Immature natural killer cell (primary cell): ENCODE data around the gene SLC4A8. TPM values are rescaled to one million over a fixed set of nuclear protein-coding genes. Genes with fewer than 3 reads are reported as not detected.
"Not testable (repeated sequence)": the region's sequence is repeated elsewhere in the genome, so short reads cannot be mapped to it uniquely, and the experiment has no call there.

ENCODE experiments used
- DNase-seq, 3 donors: peaks; one replicate each; pipeline ENCODE4 v3.0.0; 2022; ENCODE audit warnings: mixed read lengths in 1 of 3
- H3K27ac Mint-ChIP-seq, 6 donors: one replicate each; pipeline ENCODE4 v1.8.0; 2020; ENCODE audit warnings: mixed read lengths in 6 of 6, mild to moderate bottlenecking in 5 of 6, inconsistent platforms in 4 of 6, moderate library complexity in 3 of 6
- H3K27me3 Mint-ChIP-seq, 3 donors: one replicate each; pipeline ENCODE4 v1.8.0; 2020 to 2021; ENCODE audit warnings: low read depth in 3 of 3, mild to moderate bottlenecking in 3 of 3, mixed read lengths in 3 of 3, moderate library complexity in 3 of 3, inconsistent platforms in 1 of 3
- H3K36me3 Mint-ChIP-seq, 3 donors: one replicate each; pipeline ENCODE4 v1.8.0; 2020; ENCODE audit warnings: mixed read lengths in 3 of 3, inconsistent platforms in 2 of 3, mild to moderate bottlenecking in 2 of 3
- H3K4me1 Mint-ChIP-seq, 2 donors: one replicate each; pipeline ENCODE4 v1.8.0; 2020; ENCODE audit warnings: inconsistent platforms in 2 of 2, mild to moderate bottlenecking in 2 of 2, mixed read lengths in 2 of 2, moderate library complexity in 1 of 2
- H3K4me3 Mint-ChIP-seq, 5 donors: one replicate each; pipeline ENCODE4 v1.8.0; 2020; ENCODE audit warnings: mild to moderate bottlenecking in 5 of 5, mixed read lengths in 5 of 5, inconsistent platforms in 3 of 5, moderate library complexity in 3 of 5
- H3K9me3 Mint-ChIP-seq, 6 donors: one replicate each; pipeline ENCODE4 v1.8.0; 2020; ENCODE audit warnings: mild to moderate bottlenecking in 6 of 6, mixed read lengths in 6 of 6, inconsistent platforms in 4 of 6, moderate library complexity in 3 of 6
- polyA plus RNA-seq, 3 donors: library from polyadenylated mRNA; unstranded; fragments of 300-500 nt; fragmentation: Illumina TruSeq; gene quantifications; one replicate each; pipeline ENCODE4 v1.2.3, GENCODE V29; 2021

The SLC4A8 gene
- polyA plus RNA-seq, 3 donors from 2014 or later, result 1.2 TPM; not detected in 1

DNA sequence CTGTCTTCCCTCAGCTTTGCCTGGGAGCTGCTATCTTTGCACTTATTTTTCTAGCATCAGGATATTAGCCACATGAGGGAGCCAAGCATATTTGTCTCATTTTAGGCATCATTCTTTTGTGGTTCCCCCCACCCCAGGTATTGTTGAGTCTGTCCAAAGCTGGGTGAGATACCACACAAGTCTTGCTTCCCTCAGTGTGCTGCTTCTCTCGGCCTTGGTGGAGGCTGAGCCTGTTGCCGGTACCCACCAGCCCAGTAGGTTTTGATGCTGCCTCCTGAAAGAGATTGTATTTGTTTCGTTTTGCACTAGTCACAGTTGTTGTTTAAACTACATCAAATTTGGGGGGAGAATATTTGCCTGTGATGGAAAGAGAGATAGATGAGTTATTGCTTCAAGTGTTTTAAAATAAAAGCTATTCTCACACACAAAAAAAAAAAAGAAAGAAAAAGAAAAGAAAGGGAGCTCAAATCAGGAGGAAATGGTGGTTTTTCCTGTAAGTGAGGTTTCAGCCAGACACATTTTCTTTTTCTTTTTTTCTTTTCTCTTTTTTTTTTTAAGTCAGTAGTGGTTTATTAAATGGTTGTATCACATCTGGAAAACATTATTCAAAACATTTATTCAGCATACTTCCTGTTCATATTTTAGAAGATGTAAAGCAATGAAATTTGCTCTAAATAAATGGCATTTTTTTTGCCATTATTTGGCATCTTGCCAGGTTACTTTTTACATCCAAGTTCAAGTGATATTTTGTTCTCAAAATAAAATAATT is 58.5 kb downstream of the SLC4A8 start:
- H3K4me1 Mint-ChIP-seq, result peaks cover 22 to 23% of the 10 kb centered on the region in 2 donors
- H3K27ac Mint-ChIP-seq, result peak overlapping the region; percentile 81 to 85 (median 84)
- peak overlapping the region; percentile 62 to 77 (median 70) for H3K4me3 Mint-ChIP-seq
- peaks cover 0 to 1% (median 0%) of the 10 kb centered on the region in 6 donors for H3K9me3 Mint-ChIP-seq
- H3K27me3 Mint-ChIP-seq, result peaks cover 0 to 1% (median 0%) of the 10 kb centered on the region in 3 donors
- peaks cover 3 to 5% (median 5%) of the 10 kb centered on the region in 3 donors for H3K36me3 Mint-ChIP-seq
- DNase-seq, result peak; percentile 7 to 30 (median 20)

GRCh38 chr12:51484119-51484518 is 59.5 kb downstream of the SLC4A8 start:
- peaks cover 22 to 23% of the 10 kb centered on the region in 2 donors for H3K4me1 Mint-ChIP-seq
- peak overlapping the region in 4 of 5 donors; percentile 16 to 60 (median 38) for H3K4me3 Mint-ChIP-seq
- H3K27me3 Mint-ChIP-seq, result peaks cover 0 to 1% (median 0%) of the 10 kb centered on the region in 3 donors
- peaks cover 0 to 1% (median 0%) of the 10 kb centered on the region in 6 donors for H3K9me3 Mint-ChIP-seq
- peaks cover 0 to 5% (median 5%) of the 10 kb centered on the region in 3 donors for H3K36me3 Mint-ChIP-seq
- no peak for DNase-seq
- peak overlapping the region; percentile 12 to 85 (median 60) for H3K27ac Mint-ChIP-seq

DNA sequence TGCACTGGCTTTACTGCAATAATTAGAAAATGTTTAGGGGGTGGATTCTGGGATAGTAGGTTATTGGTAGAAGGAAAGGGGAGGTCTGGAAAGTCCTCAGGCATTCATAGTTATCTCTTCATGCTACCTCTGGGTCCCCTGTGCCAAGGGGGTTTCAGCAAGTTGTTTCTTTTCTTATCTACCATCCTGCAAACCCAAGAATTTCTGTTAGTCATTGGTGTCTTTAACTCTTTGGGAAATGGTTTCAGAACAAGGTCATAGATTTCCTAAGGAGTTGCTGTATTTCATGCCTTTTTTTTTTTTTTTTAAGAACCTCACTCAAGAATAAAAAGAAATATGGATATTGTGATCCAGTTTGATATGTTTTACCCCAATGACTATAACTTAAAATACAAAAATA is 63.6 kb downstream of the SLC4A8 start:
- DNase-seq, result no peak
- no peak overlapping the region for H3K27ac Mint-ChIP-seq
- peaks cover 0 to 2% (median 0%) of the 10 kb centered on the region in 6 donors for H3K9me3 Mint-ChIP-seq
- no peak overlapping the region for H3K4me3 Mint-ChIP-seq
- H3K4me1 Mint-ChIP-seq, result peaks cover 13 to 14% of the 10 kb centered on the region in 2 donors
- H3K27me3 Mint-ChIP-seq, result peaks cover 0 to 3% (median 1%) of the 10 kb centered on the region in 3 donors
- H3K36me3 Mint-ChIP-seq, result peaks cover 0 to 16% (median 5%) of the 10 kb centered on the region in 3 donors

DNA sequence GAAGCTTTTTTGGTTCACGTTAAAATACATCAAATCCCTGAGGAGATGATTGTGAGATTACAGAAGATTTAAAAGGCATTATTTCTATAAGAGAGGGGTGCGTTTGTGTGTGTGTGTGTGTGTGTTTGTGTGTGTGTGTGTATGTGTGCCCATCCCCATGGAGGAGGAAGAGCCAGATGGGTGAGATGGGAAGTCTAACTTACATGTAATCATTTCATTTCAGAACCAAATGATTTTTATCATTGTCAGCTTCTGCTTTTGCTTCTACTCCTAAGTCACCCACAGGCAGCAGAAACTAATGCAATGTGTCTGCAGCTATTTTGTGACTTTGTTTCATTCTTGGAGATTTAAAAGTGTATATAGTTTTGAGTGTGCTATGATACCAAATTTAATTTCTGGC is 68.7 kb downstream of the SLC4A8 start:
- Mint-ChIP-seq H3K27me3 (peaks cover 0 to 5% (median 2%) of the 10 kb centered on the region in 3 donors), H3K4me3 (no peak overlapping the region), H3K27ac (no peak overlapping the region), H3K4me1 (no peaks in the 10 kb centered on the region), H3K9me3 (peaks cover 0 to 2% (median 0%) of the 10 kb centered on the region in 6 donors), H3K36me3 (peaks cover 9 to 11% (median 10%) of the 10 kb centered on the region in 3 donors)
- no peak for DNase-seq

- no peaks in the 10 kb centered on the region for H3K9me3 Mint-ChIP-seq
- no peaks in the 10 kb centered on the region for H3K4me1 Mint-ChIP-seq
- no peak overlapping the region for H3K4me3 Mint-ChIP-seq
- peaks cover 0 to 2% (median 2%) of the 10 kb centered on the region in 3 donors for H3K27me3 Mint-ChIP-seq
- H3K27ac Mint-ChIP-seq, result no peak overlapping the region
- DNase-seq, result no peak
- H3K36me3 Mint-ChIP-seq, result peaks cover 9 to 10% (median 10%) of the 10 kb centered on the region in 3 donors
These were observed 72.3 kb downstream of the SLC4A8 start for GRCh38 chr12:51496895-51497294.

- H3K27ac Mint-ChIP-seq, result no peak overlapping the region
- peaks cover 0 to 2% (median 0%) of the 10 kb centered on the region in 3 donors for H3K27me3 Mint-ChIP-seq
- no peak overlapping the region for H3K4me3 Mint-ChIP-seq
- H3K4me1 Mint-ChIP-seq, result no peaks in the 10 kb centered on the region
- no peak for DNase-seq
- no peaks in the 10 kb centered on the region for H3K9me3 Mint-ChIP-seq
- H3K36me3 Mint-ChIP-seq, result peaks cover 12 to 17% (median 16%) of the 10 kb centered on the region in 3 donors
These were observed 80.2 kb downstream of the SLC4A8 start for GRCh38 chr12:51504851-51505250.

- Mint-ChIP-seq H3K4me1 (no peaks in the 10 kb centered on the region), H3K36me3 (peaks cover 13 to 17% (median 16%) of the 10 kb centered on the region in 3 donors), H3K9me3 (no peaks in the 10 kb centered on the region), H3K4me3 (no peak overlapping the region), H3K27me3 (peaks cover 0 to 2% (median 0%) of the 10 kb centered on the region in 3 donors), H3K27ac (no peak overlapping the region)
- DNase-seq, result no peak
These were observed 80.9 kb downstream of the SLC4A8 start for GRCh38 chr12:51505360-51506105.

- no peak overlapping the region for H3K4me3 Mint-ChIP-seq
- H3K27ac Mint-ChIP-seq, result no peak overlapping the region
- DNase-seq, result no peak
- H3K27me3 Mint-ChIP-seq, result peaks cover 0 to 2% (median 0%) of the 10 kb centered on the region in 3 donors
- H3K9me3 Mint-ChIP-seq, result no peaks in the 10 kb centered on the region
- no peaks in the 10 kb centered on the region for H3K4me1 Mint-ChIP-seq
- H3K36me3 Mint-ChIP-seq, result peaks cover 13 to 17% (median 17%) of the 10 kb centered on the region in 3 donors
These were observed 82.5 kb downstream of the SLC4A8 start for GRCh38 chr12:51507178-51507577.

DNA sequence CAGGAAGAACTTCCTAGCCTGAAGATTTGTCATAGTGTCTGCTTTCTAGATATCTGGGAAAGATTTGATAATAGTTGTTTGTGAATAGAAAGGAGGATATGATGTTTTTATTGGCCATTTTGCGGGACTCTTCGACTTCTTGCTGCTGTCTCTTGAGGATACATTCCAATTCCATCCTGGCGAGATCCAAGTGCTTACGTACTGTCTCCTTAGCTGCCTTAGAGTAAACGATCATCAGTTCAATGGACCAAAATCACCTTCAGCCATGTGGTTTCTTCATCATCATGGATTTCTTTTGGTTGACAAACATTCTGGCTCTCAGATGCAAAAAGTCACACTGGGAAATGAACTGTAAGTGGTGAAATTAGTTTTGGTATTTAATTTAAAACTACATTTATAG is 83.7 kb downstream of the SLC4A8 start:
- H3K27me3 Mint-ChIP-seq, result no peaks in the 10 kb centered on the region
- peaks cover 13 to 25% (median 17%) of the 10 kb centered on the region in 3 donors for H3K36me3 Mint-ChIP-seq
- no peaks in the 10 kb centered on the region for H3K4me1 Mint-ChIP-seq
- no peak overlapping the region for H3K4me3 Mint-ChIP-seq
- H3K27ac Mint-ChIP-seq, result no peak overlapping the region
- H3K9me3 Mint-ChIP-seq, result no peaks in the 10 kb centered on the region
- DNase-seq, result no peak

DNA sequence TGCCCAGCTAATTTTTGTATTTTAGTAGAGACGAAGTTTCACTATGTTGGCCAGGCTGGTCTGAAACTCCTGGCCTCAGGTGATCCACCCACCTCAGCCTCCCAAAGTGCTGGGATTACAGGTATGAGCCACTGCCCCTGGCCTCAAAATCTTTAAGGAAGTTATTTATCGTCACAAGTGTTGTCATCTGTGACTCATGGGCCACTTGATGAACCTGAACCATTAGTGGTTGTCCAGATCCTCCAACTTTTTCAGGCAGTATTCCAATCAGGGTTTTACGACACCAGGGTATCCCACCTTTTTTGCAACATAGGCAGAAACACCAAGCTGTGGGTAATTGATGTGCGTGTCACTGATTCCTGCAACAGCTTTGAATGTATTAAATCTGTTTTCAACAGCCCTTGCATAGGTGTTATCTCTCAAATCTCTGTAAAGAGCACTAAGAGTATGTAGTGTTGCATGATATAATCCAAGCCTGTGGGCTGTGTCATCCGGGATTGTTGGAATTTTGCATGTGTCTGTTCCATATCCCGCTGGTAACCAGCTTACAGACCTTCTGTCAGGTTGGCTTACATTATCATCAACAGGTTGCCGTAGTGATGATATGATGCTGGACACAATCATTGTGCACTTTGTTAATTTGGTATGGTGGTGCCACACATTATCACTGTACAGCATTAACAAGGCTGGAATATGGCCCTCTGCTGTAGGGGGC is 87.1 kb downstream of the SLC4A8 start:
- no peak overlapping the region for H3K27ac Mint-ChIP-seq
- H3K4me1 Mint-ChIP-seq, result no peaks in the 10 kb centered on the region
- peaks cover 0 to 1% (median 0%) of the 10 kb centered on the region in 3 donors for H3K27me3 Mint-ChIP-seq
- H3K36me3 Mint-ChIP-seq, result peaks cover 13 to 33% (median 17%) of the 10 kb centered on the region in 3 donors
- H3K9me3 Mint-ChIP-seq, result no peaks in the 10 kb centered on the region
- H3K4me3 Mint-ChIP-seq, result no peak overlapping the region
- no peak for DNase-seq

- Mint-ChIP-seq H3K9me3 (no peaks in the 10 kb centered on the region), H3K36me3 (peaks cover 7 to 33% (median 12%) of the 10 kb centered on the region in 3 donors), H3K27me3 (peaks cover 0 to 3% (median 0%) of the 10 kb centered on the region in 3 donors), H3K4me1 (no peaks in the 10 kb centered on the region), H3K27ac (peak overlapping the region in 1 of 6 donors; percentile 67), H3K4me3 (no peak overlapping the region)
- DNase-seq, result no peak
These were observed 87.8 kb downstream of the SLC4A8 start for GRCh38 chr12:51512438-51512837.

DNA sequence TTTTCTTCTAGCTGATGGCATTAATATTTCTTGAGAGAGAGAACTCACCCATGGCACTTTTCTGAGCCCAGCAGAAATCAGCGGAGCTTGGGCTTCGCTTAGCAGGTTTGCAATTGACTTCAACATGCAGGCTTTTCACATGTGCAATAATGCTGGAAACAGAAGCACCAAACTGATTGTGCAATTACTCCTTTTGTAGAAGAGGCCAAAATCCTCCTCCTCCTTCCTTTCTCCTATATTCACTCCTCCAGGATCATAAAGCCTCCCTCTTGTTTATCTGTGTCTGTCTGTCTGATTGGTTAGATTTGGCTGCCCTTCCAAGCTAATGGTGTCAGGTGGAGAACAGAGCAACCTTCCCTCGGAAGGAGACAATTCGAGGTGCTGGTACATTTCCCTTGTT is 90.4 kb downstream of the SLC4A8 start:
- H3K36me3 Mint-ChIP-seq, result peaks cover 0 to 21% (median 0%) of the 10 kb centered on the region in 3 donors
- not testable (repeated sequence) for H3K27ac Mint-ChIP-seq, H3K27me3 Mint-ChIP-seq, H3K9me3 Mint-ChIP-seq, H3K4me1 Mint-ChIP-seq, DNase-seq, H3K4me3 Mint-ChIP-seq

- Mint-ChIP-seq H3K4me3 (no peak overlapping the region), H3K27ac (no peak overlapping the region), H3K4me1 (no peaks in the 10 kb centered on the region), H3K27me3 (peaks cover 0 to 4% (median 0%) of the 10 kb centered on the region in 3 donors), H3K36me3 (peaks cover 0 to 16% (median 0%) of the 10 kb centered on the region in 3 donors), H3K9me3 (no peaks in the 10 kb centered on the region)
- DNase-seq, result no peak
These were observed 92.7 kb downstream of the SLC4A8 start for GRCh38 chr12:51517316-51517715.
